Activated CD4-positive, alpha-beta T cell treated with anti-CD3 and anti-CD28 coated beads, Interleukin-2, amount 50 U/mL, for 4 hours (primary cell): ENCODE data around the gene MTA2.
A peak's percentile ranks its signal among the peaks of the same experiment; 100 is the strongest.

ENCODE experiments used
- DNase-seq, 2 experiments: peaks; one replicate each; pipeline ENCODE4 v3.0.0-alpha.2; 2020

Gene MTA2

DNA sequence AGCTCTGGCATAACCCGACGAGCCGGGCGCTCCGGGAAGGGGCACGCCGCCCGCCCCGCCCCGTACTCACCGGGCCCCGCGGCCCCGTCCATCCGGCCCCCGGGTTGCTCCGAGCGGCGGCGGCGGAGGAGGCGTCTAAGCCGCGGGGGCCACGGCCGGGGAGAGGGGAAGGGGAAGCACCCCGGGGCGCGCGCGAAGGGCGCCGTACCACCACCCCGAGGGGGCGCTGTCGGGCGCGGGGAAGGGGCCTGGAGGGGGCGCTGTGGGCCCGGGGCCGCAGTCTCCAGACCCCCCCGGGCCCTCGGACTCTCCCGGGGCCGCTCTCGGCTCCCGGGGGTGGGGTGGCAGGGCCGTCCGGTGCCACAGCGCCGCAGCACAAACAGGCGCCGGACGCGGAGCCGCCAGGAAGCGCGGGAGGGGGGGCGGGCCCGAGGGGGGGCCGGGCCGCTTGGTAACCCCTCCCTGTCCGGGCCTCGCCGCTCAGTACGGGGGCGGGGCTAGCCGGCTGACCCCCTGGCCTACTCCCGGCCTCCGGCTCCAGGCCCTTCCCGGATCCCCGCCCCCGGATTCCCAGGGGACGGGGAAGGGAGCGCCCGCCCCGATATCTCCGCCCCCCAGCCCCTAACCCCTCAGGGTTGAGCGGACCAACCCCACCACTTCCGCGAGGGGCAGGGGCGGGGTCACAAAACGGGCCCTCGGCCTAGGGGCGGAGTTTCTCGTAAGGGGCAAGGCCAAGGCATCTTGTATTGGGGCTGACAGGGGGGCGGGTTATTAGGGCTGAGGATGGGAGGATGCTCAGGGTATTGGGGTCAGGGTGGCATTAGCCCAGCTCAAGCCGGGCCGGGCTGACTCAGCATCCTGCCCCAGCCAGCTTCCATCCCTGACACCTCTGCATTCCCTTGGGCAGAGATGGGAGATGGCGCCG lies 11.0 kb upstream of the MTA2 start, which contains the start of the genes EML3 and ROM1:
Gene EML3 (minus strand): TSS at position 410 of the 925 bp plus-strand sequence. CDS start 318 bp downstream, at position 92.
Gene ROM1 (plus strand): TSS at position 892 of the 925 bp plus-strand sequence. CDS start 25 bp downstream, at position 917.
- DNase-seq: peak; percentile 85 to 88

DNA sequence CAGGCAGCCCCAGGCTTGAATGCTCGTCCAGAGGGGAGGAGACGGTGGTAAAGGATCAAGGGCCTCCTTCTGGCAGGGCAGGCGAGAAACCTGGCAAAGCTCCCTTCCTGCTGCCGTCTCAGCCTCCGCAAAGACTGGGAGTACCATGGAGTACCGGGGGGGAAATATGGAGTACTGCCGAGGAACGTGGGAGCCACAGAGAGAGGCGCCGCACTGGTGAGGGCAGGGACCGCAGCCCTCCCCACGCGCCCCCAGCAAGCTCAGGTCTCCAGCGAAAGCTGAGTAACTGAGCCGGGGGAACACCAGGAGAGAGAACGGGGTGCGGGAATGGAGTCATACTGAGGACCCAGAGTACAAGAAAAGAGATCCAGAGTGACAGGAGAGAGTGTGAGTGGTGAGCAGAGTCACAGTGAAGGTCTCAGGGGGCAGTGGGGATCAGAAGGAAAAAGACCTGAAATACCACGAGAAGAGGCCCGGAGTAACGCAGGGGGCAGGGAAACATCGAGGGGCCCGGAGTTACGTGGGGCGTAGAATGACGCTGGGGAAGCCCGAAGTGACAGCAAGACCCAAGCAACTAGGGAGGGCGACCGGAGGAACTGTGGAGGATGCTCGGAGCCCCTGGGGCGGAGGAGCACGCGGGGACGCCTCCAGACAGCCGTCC lies 10.2 kb upstream of the MTA2 start:
- peak; percentile 38 to 42 for DNase-seq

DNA sequence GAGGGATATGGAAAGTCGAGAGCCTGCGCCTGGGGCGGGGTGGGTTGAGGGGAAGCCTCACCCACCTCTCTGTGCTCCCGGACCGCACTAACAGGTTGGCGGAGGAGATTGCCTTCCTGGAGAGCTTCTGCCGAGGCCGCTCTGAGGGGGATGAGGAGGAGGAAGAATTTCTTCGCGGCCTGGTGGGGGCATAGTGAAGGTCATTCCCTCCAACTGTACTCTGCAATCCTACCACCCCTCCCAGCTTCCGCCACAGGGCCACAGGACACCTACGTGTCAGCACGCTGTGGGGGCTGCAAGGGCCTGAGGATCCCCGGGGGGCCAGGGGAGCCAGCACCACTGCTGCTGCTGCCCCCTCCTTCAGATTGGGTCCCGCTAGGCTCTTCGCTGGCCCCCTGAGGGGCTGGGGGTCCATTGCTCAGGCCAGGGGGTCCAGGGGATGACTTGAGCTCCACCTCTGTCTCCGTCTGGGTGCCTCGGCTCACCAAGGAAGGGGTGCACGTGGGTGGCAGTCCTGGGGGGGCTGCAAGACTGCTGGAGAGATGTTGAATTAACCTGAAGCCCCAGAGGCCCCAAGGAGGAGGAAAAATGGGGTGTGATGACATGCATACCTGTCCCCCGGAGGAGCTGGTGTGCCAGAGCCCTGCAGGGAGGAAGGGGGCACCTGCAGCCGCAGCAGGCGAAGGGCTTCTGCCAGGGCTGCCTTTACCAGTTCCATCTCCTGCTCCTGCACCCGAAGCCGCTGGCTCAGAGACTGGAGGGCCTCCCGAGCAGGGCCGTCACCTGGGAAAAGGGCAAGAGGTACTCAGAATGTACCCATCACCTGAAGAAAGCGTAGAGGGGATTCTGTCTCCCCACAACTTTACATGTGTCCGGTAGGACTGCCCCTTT lies 9.4 kb upstream of the MTA2 start:
- no peak for DNase-seq

DNA sequence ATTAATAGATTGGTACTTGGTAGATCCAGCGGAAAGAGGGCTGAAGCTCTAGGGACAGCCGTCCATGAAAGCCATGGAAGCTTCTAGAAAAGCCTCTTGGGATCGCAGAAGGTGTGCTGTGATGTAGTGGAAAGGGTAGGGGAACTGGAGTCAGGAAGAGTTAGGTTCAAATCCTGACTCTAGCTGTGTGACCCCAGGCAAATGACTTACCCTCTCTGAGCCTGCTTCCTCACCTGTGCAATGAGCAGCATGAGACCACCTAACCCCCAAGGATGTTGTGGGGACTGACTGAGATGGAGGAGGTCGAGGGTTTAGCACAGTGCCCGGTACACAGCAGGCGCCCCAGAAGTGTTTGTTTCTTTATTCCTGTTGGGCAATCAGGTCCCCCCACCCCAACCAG lies 8.7 kb upstream of the MTA2 start:
- no peak for DNase-seq

DNA sequence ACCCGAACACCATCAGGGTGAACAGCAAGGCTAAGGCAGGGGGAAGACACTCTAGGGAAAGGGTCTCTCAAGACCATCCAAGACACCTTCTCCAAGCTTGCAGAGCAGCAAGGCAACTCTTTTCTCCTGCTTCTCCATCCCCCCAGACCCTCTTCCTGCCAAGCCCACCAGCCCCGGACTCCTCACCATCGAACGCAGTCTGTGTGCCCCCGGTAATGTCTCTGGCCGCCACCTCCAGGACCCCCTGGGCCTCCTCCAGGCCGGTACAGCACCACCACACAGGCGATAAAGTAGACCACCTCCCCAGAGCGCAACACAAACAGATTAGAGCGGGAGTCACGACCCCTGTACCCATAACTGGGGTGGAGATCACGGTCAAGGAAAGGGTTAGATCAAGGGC lies 7.1 kb upstream of the MTA2 start:
- no peak for DNase-seq

DNA sequence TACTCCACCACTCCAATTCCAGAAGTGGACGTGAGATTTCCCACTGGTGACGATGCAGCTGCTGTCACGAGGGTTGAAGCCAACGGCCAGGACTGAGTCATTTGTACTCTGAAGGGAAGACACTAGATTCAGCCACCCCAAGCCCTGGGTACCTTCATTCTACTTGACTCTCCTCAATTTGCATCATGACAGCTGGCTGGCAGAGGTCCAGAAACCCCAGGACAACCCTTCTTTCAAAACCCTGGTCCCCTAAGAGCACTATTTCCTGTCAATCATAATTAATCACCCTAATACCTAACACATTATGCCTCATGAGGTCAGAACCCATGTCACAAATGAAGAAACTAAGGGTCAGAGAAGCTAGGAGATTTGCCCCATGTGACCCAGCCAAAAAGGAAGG lies 6.0 kb upstream of the MTA2 start:
- DNase-seq: no peak

DNA sequence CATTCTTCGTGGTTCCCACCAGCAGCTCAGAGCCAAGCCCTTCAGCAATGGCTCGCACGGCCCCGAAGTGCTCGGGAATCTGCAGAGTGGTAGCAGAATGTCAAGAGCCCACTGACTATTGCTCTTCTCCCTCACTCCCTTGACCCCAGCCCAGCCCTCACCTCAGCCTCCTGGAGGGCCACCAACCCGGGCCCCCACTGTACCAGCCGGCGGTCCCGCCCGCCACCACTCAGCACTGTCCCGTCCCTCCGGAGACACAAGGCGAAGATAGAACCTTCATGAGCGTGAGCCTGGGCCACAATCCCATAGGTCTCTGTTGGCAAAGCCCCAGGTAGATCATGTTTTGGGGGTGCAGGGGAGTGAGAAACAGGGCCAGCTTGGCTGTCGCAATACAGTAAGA lies 4.2 kb upstream of the MTA2 start:
- no peak for DNase-seq

DNA sequence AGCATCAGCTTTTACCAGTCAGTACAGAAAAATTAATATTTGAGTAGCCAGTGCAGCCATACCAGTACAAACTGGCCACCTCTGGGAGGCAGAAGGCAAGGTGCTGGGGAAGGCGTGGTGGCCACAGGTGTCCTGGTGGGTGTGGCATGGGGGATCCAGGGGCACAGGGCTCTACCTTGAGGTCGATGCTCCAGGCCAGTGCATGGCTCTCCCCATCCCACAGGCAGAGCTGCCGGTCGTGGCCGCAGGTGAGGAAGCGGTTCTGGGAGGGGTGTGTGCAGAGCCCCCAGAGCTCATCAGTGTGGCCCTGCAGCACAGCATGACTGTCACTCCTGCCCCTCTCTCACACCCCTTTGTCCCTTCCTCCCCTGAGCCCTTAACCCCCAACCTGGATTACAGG lies 3.8 kb upstream of the MTA2 start:
- no peak for DNase-seq

DNA sequence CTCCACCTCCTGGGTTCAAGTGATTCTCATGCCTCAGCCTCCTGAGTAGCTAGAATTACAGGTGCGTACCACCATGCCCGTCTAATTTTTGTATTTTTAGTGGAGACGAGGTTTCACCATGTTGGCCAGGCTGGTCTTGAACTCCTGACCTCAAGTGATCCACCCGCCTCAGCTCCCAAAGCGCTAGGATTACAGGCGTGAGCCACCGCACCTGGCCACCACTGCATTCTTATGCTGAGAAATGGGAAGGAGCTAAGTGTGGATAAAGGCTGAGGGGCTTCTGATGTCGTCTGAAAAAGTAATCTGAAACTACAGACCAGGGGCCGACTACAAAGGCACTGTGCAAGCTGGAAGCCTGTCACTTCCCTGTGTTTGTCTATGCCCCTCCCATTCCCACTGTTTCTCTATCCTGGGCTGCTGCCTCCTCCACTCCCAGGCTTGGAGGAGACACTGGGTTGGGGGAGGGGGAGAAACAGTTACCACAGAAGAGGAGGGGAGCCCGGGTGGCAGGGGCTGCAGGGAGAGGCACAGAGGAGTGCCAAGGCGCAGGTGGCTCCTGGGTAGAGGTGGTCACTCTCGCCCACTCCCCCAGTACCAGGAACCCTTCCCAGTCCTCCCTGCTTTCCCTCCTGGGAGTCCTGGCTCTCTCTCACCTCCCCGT lies 2.9 kb upstream of the MTA2 start:
- no peak for DNase-seq

DNA sequence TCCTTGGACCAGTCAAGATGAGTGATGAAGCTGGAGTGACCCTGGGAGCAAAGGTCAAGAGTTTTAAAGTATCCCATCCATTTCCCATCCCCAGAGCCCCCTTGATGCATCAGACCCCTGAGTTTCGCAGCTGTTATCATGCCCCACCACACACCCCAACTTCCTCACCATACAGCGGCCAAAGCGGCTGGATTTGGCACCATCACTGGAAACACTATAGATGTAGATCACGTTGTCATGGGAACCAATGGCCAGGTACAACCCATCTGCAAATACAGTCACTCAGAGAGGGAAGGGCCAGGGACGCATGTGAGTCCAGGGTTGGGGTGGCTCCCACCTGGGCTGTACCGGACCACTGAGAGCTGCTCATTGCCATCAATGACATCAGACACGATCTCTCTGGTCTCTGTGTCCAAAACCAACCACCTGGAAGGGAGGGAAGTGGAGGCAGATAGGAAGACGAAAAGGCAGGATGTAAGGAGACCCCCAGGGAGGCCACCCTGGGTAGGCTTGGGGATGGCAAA lies 2.2 kb upstream of the MTA2 start:
- DNase-seq: no peak

DNA sequence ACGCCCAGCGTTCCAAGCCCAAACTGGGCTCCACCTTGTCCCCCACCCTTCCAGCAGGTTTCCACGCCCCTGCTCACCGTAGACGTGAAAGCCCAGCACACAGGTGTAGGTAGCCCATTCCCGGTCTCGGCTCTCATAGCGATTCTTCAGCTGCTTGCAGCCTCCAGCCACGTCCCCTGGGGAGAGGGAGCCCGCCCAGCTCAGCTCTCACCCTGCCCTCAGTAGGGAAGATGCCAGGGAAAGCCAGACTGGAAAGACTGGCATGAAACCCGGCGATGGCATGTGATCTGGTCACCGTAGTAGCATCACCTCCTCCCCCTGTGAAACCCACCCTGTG lies 1.4 kb upstream of the MTA2 start:
- DNase-seq: no peak

DNA sequence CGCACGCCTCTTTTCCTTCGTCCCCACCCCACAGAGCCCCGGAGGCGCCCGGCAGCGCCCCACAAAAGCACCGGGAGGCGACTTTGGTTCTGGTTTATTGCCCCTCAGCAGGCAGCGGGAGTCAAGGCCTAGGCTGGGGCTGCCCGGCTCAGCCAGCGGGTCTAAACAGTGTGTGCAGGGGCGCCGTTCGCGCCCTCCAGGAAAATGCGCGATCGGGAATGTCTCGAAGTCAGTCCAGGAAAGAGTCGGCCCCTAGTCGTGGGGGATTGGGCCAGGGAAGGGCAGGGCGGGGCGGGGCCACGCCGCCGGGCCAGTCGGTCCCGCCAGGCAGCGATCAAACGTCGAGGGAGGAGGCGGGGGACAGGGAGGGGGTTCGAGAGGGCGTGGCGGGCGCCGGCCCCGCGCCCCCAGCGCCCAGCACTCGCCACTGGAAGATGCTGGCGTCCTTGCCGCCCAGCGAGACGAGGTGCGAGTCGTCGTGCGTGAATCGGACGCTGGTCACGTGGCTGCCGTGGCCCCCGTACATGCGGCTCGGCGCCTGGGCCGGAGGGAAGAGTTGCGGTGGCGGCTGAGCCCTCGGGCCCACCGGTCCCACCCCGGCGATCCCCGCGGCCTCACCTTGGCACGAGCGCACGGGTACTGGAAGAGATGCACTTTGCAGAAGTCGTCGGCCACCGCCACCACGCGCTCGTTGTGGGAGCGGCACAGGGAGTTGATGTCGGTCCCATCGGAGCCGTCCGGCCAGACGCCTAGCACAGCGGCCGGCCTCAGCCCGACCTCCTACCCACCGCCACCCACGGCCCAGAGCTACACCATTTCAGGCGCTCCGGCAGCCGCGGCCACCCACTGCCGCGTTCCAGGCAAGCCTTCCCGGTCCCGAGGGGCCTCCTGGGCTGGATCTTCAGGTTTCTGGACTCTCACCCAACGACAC lies 741 bp upstream of the MTA2 start:
- no peak for DNase-seq

DNA sequence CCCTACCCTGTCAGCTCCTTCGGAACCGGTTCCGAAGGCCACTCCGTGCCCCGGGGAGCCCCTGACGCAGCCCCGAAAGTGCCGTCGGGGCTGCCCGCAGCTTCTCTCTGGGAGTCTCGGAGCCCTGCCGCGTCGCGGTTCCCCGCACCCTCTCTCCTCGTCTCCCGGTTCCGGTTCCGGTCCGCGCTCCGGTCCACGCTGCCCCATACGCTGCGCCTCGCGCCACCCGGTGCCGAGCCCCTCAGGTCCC lies 618 bp downstream of the MTA2 start:
- peak; percentile 21 to 28 for DNase-seq

DNA sequence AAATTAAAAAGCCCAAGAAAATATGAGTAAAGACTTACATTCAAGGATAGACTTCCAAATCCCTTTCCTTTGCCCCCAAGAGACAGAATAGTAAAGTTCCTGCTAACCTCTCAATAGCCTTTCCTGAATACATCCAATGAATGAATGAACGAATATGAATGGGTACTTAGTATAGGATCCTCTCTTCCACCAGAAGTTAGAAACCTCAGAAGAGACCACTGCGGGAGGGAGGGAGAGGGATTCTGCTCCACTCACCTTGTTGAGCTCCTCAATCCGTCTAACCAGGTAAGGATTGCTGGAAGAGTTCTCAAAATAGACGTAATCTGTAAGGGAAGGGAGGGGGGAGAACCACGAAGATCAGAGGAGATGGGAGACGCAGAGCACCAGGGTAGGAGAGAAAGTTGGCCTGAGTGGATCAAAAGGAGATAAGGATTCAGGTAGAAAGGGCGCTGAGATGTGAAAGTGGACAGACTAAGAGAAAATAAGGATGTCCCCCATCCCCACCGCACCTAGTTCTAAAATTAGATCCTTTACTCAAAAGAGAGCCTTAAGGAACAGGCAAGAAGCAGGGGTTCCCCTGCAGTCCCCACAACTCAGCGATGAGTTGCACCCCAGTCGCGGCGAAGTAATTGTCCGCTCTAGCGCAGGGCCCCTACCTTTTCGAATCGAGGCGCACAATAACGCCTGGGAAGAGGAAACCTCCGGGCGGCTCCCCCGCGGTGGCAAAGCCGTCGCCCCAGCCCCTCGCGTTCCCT lies 1.1 kb downstream of the MTA2 start:
- no peak for DNase-seq

DNA sequence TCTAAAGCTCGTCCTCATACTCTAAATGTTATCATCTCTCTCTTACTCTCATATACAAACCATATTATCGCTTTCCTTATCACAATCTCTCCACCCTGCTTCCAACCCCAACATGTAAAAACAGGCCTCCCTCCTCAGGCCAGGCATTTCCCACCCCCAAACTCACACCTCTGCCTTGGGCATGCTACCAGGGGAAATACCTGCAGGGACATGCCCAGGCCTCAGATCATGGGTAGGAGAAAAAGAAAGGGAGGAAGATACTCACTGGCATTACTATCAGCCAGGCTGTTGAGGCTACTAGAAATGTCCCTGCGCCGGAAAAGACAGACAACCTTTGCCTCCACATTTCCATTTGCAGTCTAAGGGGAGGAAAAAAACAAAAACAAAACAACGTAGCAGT lies 1.8 kb downstream of the MTA2 start:
- DNase-seq: no peak

DNA sequence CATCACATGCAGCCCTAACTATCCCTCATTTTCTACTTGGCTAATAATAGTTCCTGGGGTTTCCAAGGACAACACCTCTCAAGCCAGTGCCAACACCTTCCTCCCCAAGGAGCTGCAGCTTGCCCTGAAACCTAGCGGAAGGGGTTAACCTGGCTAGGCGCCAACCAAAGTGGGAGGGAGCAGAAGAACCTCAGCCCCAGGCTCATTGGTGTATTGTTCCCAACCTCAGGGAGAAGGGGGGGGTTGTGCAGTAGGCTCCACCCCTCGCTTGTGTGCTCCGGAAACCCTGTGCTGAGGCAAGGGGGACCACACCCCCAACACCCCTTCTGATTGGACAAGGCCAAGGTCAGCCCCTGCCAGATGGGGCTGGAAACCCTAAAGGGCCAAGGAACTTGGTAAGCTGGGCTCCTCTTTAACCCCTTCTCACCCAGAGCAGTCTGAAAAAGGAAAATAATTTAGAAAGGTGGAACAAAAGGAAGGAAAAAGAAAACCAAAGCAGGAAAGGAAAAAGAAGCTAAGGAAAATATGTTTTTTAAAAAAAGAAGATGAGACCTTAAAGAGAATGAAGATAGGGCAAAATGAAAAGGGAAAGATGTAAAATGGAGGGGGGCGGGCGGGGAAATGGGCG lies 2.5 kb downstream of the MTA2 start:
- DNase-seq: peak; percentile 95

DNA sequence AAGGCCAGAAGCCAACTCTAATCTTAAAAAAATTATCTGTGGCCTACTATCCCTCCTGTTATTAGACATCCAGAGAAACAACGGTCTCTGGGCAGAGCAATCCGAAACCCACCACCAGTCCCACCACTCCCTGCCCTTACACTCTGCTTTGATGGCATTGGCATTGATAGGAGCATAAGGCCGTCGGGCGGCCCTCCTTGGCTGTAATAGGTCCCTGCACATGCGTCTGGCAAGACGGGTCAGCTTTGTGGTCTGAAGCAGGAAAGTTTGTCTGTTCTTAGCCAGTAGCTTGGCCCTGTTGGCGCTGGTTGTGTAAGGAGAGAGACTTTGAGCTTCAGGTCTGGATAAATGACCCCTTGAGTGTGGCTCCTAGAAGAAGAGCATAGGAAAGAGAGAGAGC lies 6.5 kb downstream of the MTA2 start:
- DNase-seq: no peak

DNA sequence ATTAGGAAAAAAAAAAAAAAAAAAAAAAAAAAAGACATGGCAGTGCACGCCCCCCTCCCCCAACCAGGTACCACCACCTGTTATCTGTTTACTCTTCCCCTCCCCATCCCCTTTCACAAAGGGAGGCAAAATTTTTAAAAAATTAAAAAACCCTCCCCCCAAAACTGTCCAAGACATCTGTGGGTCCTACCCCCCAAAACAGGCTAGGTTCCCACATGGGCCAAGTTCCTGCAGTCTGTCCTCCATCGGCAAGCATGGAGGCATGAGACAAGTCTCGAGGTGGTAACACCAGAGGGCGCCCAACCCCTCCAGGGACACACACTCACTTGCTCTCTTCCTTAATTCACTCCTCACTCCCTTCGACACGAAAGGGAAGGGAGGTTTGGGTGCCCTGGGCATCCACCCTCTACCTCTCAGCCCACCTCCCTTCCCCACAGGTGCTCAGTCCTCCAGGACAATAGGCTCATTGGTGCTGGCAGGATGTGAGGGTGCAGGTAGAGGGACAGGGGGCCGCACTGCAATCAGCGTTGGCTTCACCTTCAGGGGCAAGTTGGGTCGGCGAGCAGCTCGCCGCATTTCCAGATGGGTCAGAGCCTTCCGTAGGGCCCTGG lies 8.1 kb downstream of the MTA2 start:
- peak; percentile 74 to 77 for DNase-seq

DNA sequence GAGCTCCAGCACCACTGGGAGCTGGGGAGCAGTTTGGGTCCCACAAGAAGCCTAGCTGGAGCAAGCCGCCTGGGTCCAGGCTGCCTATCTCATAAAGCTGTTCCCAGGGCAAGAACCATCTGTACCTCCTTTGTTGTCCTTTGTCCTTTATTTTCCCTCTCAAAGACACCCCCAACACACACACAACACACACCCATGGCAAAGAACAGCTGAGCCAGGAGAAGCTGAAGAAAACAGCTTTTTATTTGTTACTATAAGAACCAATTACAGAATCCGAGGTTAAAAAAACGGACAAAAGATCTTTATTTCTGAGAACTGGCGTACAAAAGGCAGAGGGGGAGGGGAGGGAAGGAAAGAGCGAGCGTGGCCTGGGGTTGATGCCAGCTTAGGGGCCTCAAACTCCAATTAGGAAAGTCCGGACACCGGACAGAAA lies 8.7 kb downstream of the MTA2 start:
- no peak for DNase-seq
